Measurements from ENCODE around the gene LRRC43.

DNA sequence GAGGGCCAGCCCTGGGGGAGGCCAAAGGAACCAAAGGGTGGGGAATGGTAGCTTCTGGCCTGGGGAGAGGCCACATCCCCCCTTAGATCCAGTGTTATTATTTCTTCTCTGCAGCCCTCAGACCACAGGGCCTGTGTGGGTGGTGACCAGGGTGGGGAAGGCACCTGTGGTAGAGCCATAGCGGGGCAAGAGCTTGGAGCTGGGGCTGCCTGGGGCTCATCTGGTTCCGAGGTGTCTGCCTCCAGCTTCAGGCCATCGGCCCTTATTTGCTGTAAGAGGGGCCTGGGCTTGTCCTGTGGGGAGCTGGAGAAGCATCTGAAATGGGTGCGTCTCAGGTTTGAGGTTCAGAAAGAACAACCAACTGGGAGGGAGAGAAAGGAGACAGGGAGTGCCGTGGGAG is 18.5 kb downstream of the LRRC43 start:
- TF ChIP-seq, protein P1, sequence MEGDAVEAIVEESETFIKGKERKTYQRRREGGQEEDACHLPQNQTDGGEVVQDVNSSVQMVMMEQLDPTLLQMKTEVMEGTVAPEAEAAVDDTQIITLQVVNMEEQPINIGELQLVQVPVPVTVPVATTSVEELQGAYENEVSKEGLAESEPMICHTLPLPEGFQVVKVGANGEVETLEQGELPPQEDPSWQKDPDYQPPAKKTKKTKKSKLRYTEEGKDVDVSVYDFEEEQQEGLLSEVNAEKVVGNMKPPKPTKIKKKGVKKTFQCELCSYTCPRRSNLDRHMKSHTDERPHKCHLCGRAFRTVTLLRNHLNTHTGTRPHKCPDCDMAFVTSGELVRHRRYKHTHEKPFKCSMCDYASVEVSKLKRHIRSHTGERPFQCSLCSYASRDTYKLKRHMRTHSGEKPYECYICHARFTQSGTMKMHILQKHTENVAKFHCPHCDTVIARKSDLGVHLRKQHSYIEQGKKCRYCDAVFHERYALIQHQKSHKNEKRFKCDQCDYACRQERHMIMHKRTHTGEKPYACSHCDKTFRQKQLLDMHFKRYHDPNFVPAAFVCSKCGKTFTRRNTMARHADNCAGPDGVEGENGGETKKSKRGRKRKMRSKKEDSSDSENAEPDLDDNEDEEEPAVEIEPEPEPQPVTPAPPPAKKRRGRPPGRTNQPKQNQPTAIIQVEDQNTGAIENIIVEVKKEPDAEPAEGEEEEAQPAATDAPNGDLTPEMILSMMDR (IDR thresholded peaks at IDR 0.05): no peak
- no peak for TF ChIP-seq POLR2A (IDR thresholded peaks at IDR 0.05)

All from uterus (tissue), 2 donors.